ENCODE measurements around the gene PKP4. TPM values are rescaled to one million over a fixed set of nuclear protein-coding genes. Genes with fewer than 3 reads are reported as not detected.

PKP4 gene
- polyA plus RNA-seq, 1 donor from 2014 or later: 24.2 TPM

GRCh38 chr2:158407031-158407430 is 49.7 kb upstream of the PKP4 start:
- Histone ChIP-seq H3K4me2 (ENCODE audit: low read length) (no peak overlapping the region), H3K27ac (ENCODE audit: low read length) (no peak overlapping the region), H3F3A (ENCODE audit: insufficient read depth, low read length, poor library complexity, severe bottlenecking) (no peaks in the 10 kb centered on the region), H3K9me2 (ENCODE audit: insufficient read depth, low read length) (no peaks in the 10 kb centered on the region), H3K9me3 (ENCODE audit: low read length) (no peaks in the 10 kb centered on the region), H3K4me3 (ENCODE audit: low read length) (no peak overlapping the region), H4K20me1 (ENCODE audit: insufficient read depth) (no peaks in the 10 kb centered on the region), H3K9ac (ENCODE audit: low read length) (no peak overlapping the region), H3K36me3 (ENCODE audit: insufficient read depth, low read length) (no peaks in the 10 kb centered on the region), H3K79me2 (replicated peaks; ENCODE audit: insufficient read depth, low read length) (no peaks in the 10 kb centered on the region), H2AFZ (ENCODE audit: low read depth, low read length) (no peak overlapping the region), H3K27me3 (ENCODE audit: insufficient read depth, low read depth, low read length) (no peaks in the 10 kb centered on the region)
- no peak for TF ChIP-seq EZH2 (IDR thresholded peaks at IDR 0.05; ENCODE audit: borderline replicate concordance, insufficient read depth, low read length, poor library complexity, severe bottlenecking)

GRCh38 chr2:158410132-158410531 is 46.6 kb upstream of the PKP4 start:
- no peaks in the 10 kb centered on the region for H3K9me3 ChIP-seq (ENCODE audit: low read length)
- H3K27ac ChIP-seq (ENCODE audit: low read length): no peak overlapping the region
- no peaks in the 10 kb centered on the region for H3K79me2 ChIP-seq (replicated peaks; ENCODE audit: insufficient read depth, low read length)
- H3K9me2 ChIP-seq (ENCODE audit: insufficient read depth, low read length): no peaks in the 10 kb centered on the region
- no peaks in the 10 kb centered on the region for H3K27me3 ChIP-seq (ENCODE audit: insufficient read depth, low read depth, low read length)
- no peak overlapping the region for H3K4me3 ChIP-seq (ENCODE audit: low read length)
- H2AFZ ChIP-seq (ENCODE audit: low read depth, low read length): no peak overlapping the region
- H3K9ac ChIP-seq (ENCODE audit: low read length): no peak overlapping the region
- H4K20me1 ChIP-seq (ENCODE audit: insufficient read depth): no peaks in the 10 kb centered on the region
- no peak overlapping the region for H3K4me2 ChIP-seq (ENCODE audit: low read length)
- no peaks in the 10 kb centered on the region for H3F3A ChIP-seq (ENCODE audit: insufficient read depth, low read length, poor library complexity, severe bottlenecking)
- no peaks in the 10 kb centered on the region for H3K36me3 ChIP-seq (ENCODE audit: insufficient read depth, low read length)
- TF ChIP-seq TAF1 (IDR thresholded peaks at IDR 0.05; ENCODE audit: low read depth) (no peak), SMC3 (conservative IDR thresholded peaks at IDR 0.05; ENCODE audit: poor library complexity) (no peak)
- TF ChIP-seq, protein P1, sequence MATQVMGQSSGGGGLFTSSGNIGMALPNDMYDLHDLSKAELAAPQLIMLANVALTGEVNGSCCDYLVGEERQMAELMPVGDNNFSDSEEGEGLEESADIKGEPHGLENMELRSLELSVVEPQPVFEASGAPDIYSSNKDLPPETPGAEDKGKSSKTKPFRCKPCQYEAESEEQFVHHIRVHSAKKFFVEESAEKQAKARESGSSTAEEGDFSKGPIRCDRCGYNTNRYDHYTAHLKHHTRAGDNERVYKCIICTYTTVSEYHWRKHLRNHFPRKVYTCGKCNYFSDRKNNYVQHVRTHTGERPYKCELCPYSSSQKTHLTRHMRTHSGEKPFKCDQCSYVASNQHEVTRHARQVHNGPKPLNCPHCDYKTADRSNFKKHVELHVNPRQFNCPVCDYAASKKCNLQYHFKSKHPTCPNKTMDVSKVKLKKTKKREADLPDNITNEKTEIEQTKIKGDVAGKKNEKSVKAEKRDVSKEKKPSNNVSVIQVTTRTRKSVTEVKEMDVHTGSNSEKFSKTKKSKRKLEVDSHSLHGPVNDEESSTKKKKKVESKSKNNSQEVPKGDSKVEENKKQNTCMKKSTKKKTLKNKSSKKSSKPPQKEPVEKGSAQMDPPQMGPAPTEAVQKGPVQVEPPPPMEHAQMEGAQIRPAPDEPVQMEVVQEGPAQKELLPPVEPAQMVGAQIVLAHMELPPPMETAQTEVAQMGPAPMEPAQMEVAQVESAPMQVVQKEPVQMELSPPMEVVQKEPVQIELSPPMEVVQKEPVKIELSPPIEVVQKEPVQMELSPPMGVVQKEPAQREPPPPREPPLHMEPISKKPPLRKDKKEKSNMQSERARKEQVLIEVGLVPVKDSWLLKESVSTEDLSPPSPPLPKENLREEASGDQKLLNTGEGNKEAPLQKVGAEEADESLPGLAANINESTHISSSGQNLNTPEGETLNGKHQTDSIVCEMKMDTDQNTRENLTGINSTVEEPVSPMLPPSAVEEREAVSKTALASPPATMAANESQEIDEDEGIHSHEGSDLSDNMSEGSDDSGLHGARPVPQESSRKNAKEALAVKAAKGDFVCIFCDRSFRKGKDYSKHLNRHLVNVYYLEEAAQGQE (IDR thresholded peaks at IDR 0.05; ENCODE audit: borderline replicate concordance): no peak

DNA sequence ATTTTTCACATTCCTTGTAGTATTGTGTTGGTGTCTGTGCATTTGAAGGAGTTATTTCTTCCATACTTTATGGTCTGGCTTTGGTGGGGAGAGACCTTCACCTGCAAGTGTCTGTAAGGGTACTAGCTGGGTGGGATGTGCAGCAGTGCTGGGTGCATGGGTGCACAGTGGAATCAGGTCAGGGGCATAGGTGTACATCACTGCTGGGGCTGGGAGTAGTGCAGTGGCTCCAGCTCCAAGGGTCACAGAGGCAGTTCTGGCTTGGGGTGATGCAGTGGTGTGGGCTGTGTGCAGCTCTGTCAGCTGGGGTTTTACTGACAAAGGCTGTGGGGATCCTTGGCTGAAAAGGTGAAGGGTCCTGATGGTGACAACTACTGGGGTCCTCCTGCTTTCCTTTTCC is 45.0 kb upstream of the PKP4 start:
- H3K27ac ChIP-seq (ENCODE audit: low read length): no peak overlapping the region
- H4K20me1 ChIP-seq (ENCODE audit: insufficient read depth): no peaks in the 10 kb centered on the region
- no peaks in the 10 kb centered on the region for H3K9me2 ChIP-seq (ENCODE audit: insufficient read depth, low read length)
- H3K4me3 ChIP-seq (ENCODE audit: low read length): no peak overlapping the region
- H3K4me2 ChIP-seq (ENCODE audit: low read length): no peak overlapping the region
- H3K79me2 ChIP-seq (replicated peaks; ENCODE audit: insufficient read depth, low read length): no peaks in the 10 kb centered on the region
- TF ChIP-seq MXI1 (conservative IDR thresholded peaks at IDR 0.05; ENCODE audit: poor library complexity, severe bottlenecking): no peak
- H3K36me3 ChIP-seq (ENCODE audit: insufficient read depth, low read length): no peaks in the 10 kb centered on the region
- H3K27me3 ChIP-seq (ENCODE audit: insufficient read depth, low read depth, low read length): no peaks in the 10 kb centered on the region
- peaks cover 5% of the 10 kb centered on the region for H3K9me3 ChIP-seq (ENCODE audit: low read length)
- no peaks in the 10 kb centered on the region for H3F3A ChIP-seq (ENCODE audit: insufficient read depth, low read length, poor library complexity, severe bottlenecking)
- no peak overlapping the region for H3K9ac ChIP-seq (ENCODE audit: low read length)
- no peak overlapping the region for H2AFZ ChIP-seq (ENCODE audit: low read depth, low read length)

GRCh38 chr2:158412206-158412605 is 44.5 kb upstream of the PKP4 start:
- Histone ChIP-seq H3K4me2 (ENCODE audit: low read length) (no peak overlapping the region), H3K9me3 (ENCODE audit: low read length) (peaks cover 5% of the 10 kb centered on the region), H3K79me2 (replicated peaks; ENCODE audit: insufficient read depth, low read length) (no peaks in the 10 kb centered on the region), H3F3A (ENCODE audit: insufficient read depth, low read length, poor library complexity, severe bottlenecking) (no peaks in the 10 kb centered on the region), H3K9ac (ENCODE audit: low read length) (no peak overlapping the region), H3K9me2 (ENCODE audit: insufficient read depth, low read length) (no peaks in the 10 kb centered on the region), H3K36me3 (ENCODE audit: insufficient read depth, low read length) (no peaks in the 10 kb centered on the region), H3K4me3 (ENCODE audit: low read length) (no peak overlapping the region), H2AFZ (ENCODE audit: low read depth, low read length) (no peak overlapping the region), H4K20me1 (ENCODE audit: insufficient read depth) (no peaks in the 10 kb centered on the region), H3K27me3 (ENCODE audit: insufficient read depth, low read depth, low read length) (no peaks in the 10 kb centered on the region), H3K27ac (ENCODE audit: low read length) (no peak overlapping the region)
- TF ChIP-seq, protein P1 (IDR thresholded peaks at IDR 0.05; ENCODE audit: borderline replicate concordance): no peak
- TF ChIP-seq TAF1 (IDR thresholded peaks at IDR 0.05; ENCODE audit: low read depth): no peak
- no peak for TF ChIP-seq EZH2 (IDR thresholded peaks at IDR 0.05; ENCODE audit: borderline replicate concordance, insufficient read depth, low read length, poor library complexity, severe bottlenecking)
- TF ChIP-seq EP300 (conservative IDR thresholded peaks at IDR 0.05; ENCODE audit: poor library complexity, severe bottlenecking): no peak
- no peak for TF ChIP-seq SMC3 (conservative IDR thresholded peaks at IDR 0.05; ENCODE audit: poor library complexity)
- no peak for TF ChIP-seq MXI1 (conservative IDR thresholded peaks at IDR 0.05; ENCODE audit: poor library complexity, severe bottlenecking)
- TF ChIP-seq RAD21 (conservative IDR thresholded peaks at IDR 0.05): no peak
- no peak for TF ChIP-seq POLR2AphosphoS5 (IDR thresholded peaks at IDR 0.05)
- no peak for TF ChIP-seq CTCF (IDR thresholded peaks at IDR 0.05; ENCODE audit: poor library complexity, severe bottlenecking)
